Measurements from ENCODE around the gene IL13.

Gene IL13

GRCh38 chr5:132655821-132656773, 1.9 kb upstream of the IL13 start:
- no peak for DNase-seq (ENCODE audit: low read depth, low spot score)

GRCh38 chr5:132656774-132657355, 1.1 kb upstream of the IL13 start:
- DNase-seq (ENCODE audit: low read depth, low spot score) = no peak

GRCh38 chr5:132658381-132659302, 669 bp downstream of the IL13 start:
- no peak for DNase-seq (ENCODE audit: low read depth, low spot score)

DNA sequence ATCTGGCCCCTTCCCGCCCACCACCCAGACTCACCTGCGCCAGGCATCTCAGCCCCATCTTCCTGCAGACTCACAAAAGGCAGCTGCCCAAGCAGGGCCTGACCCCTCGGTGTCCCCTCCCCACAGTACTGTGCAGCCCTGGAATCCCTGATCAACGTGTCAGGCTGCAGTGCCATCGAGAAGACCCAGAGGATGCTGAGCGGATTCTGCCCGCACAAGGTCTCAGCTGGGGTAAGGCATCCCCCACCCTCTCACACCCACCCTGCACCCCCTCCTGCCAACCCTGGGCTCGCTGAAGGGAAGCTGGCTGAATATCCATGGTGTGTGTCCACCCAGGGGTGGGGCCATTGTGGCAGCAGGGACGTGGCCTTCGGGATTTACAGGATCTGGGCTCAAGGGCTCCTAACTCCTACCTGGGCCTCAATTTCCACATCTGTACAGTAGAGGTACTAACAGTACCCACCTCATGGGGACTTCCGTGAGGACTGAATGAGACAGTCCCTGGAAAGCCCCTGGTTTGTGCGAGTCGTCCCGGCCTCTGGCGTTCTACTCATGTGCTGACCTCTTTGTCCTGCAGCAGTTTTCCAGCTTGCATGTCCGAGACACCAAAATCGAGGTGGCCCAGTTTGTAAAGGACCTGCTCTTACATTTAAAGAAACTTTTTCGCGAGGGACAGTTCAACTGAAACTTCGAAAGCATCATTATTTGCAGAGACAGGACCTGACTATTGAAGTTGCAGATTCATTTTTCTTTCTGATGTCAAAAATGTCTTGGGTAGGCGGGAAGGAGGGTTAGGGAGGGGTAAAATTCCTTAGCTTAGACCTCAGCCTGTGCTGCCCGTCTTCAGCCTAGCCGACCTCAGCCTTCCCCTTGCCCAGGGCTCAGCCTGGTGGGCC, 1.9 kb downstream of the IL13 start:
- no peak for DNase-seq (ENCODE audit: low read depth, low spot score)

DNA sequence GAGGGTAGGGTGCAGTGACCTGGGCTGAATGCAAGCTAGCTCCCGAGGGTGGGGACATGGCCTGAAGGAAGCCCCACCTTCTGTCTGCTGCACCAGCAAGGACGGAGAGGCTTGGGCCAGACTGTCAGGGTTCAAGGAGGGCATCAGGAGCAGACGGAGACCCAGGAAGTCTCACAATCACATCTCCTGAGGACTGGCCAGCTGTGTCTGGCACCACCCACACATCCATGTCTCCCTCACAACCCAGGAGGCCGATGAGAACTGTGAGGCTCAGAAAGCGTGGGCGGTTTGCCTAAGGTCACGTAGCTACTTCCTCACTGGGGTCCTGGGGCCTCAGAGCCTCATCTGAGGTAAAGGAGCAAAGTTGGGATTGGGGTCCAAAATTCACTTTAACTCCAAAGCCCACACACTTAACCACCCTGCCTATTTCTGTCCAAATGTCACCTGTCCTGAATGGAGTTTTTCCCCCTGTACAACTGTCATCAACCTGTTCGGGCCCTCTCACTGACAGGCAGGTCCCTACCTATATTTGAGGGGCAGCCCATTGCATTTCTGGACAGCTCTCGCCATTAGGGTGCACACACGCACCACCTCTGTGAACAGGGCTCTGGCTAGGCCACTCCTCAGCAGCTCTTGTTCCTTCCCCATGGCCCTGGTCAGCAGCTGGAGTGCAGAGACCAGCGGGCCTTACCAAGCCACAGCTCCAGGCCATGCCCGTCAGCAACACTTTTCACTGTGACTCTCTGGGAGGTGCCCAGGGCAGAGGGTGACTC, 3.4 kb downstream of the IL13 start:
- no peak for DNase-seq (ENCODE audit: low read depth, low spot score)

DNA sequence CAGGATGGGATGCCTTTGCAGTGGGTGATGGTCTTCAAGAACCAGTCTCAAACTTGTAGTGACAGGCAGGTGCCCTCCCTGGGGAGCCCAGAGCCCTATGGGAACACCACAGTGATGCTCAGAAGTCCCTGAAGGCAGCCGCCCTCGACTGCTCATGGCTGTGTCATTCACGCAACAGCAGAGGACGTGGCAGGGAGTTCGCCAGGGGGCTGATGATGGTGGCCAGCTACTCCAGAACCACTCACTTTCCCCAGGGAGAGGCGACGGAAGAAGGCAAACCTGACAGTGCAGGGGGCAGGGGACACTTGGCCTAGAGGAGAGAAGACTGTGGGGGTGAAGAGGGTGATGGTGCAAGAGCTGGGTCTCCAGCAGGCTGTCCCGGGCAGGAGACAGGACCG, 4.0 kb downstream of the IL13 start:
- DNase-seq (ENCODE audit: low read depth, low spot score) = no peak

DNA sequence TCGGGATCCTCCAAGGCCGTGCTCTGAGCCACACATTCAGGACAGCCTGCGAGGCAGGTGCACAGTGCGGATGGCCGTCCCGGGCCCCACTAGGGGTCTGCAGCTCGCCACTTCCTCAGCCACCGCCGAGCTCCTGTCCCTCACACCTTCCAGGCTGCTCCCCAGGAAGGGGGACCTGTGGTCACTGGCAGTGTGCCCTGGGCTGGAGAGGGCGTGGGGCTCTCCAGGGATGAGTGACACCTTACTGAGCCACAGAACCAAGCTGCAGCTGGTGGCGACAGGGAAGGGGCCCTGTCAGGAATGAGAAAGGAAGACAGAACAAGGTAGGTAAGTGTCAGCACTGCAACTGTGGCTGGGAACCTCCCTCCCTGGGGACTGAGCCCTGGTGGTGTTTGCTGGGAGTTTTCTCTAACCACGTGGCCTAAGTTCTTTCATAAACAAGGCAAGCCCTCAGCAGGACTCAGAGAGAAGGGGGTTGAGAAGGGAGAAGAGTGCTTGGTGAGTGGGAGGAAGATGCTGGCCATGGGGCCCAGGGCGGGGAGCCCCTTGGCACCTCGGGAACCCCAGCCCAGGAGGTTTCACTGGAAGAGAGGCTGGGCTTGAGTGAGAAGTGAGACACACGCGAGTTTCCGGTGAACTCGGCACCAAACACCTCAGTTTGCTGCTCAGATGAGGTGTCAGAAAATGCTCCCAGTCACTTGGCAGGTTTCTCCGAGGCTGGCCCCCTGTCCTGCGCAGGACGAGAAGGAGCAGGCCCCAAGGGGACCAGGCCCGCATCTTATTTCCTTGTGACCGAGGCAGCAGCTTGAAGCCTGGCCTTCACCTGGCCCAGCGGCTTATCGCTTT, 5.2 kb downstream of the IL13 start:
- DNase-seq (ENCODE audit: low read depth, low spot score) = no peak

DNA sequence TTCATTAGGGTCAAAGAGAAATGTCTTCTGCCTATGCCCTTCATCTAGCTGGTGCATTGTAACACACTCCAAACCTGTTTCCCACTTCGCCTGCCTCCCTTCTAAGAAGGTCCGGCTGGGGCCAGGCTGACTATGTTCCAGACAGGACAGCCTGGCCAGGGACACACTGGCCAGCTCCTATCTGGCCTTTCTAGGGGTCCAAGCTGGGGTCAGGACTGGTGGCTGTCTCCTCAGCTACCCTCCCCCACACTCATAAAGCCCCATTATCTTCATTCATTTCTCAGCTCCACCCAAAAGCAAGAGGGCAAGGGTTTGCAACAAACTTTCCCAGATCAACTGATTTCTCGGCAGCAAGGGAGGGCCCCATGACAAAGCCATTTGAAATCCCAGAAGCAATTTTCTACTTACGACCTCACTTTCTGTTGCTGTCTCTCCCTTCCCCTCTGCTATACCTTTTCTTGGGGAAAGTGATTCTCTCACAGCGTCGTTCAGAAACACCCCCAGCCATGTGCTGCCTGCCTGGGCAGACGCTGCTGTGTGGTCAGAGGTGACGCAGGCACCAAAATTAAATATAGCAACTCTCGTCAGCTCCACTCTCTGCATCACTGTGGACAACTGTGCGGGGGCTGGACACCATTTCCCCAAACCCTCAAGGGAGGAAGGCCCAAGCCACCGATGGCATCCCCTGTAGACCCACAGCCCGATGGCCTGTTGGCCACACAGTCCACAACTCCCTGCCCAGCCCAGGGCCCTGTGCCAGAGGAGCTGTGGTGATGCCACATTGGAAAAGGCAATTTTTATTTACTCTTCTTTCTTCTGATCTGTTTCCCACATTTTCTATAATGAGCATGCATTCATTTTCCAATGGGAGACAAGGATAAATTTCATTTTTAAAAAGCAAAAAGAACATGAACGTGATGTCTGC, 6.1 kb downstream of the IL13 start:
- no peak for DNase-seq (ENCODE audit: low read depth, low spot score)

DNA sequence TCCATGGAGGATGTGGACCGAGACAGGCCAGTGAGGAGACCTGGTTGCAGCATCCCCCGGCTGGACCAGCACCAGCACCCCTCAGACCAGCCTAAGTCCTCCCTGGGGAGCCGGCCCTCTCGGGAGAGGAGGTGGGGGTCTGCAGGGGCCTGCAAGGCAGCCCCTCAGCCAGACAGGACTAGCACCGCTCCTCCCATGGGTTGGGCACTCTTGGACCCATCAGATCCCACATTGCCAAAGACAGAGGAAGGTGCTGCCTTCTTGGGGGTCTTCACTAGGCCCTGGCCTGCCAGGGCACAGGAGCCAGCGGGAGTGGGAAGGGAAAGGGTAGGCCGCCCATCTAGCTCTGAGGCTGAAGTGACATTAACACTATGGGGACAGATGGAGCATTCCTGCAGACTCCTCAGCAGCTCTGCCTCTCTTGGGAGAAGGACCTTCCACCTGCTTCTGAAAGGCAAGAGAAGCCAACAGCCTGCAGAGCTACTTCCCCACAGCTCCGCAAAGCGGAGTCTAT, 6.8 kb downstream of the IL13 start:
- DNase-seq (ENCODE audit: low read depth, low spot score) = no peak

DNA sequence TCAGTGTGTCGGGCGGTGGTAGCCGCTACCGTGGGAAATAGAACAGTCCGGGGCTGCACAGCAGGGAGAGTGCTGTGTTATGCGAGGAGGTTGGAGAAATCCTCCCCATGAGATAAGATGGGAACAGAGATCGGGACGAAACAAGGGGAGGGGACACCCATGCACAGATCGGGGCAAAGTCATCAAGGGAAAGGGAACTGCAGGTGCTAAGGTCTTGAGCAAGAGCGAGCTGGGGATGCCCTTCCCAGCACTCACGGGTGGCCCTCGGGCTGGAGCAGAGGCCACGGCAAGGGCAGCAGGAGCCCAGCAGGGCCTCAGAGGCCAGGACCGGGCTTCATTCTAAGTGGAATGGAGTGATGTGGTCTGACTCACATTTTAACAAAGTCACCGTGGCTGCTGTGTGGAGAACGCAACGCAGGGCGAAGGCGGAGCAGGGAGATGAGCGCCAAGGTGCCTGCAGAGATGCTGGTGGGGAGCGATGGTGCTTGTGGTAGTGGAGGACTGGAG, 7.7 kb downstream of the IL13 start:
- DNase-seq (ENCODE audit: low read depth, low spot score) = no peak

DNA sequence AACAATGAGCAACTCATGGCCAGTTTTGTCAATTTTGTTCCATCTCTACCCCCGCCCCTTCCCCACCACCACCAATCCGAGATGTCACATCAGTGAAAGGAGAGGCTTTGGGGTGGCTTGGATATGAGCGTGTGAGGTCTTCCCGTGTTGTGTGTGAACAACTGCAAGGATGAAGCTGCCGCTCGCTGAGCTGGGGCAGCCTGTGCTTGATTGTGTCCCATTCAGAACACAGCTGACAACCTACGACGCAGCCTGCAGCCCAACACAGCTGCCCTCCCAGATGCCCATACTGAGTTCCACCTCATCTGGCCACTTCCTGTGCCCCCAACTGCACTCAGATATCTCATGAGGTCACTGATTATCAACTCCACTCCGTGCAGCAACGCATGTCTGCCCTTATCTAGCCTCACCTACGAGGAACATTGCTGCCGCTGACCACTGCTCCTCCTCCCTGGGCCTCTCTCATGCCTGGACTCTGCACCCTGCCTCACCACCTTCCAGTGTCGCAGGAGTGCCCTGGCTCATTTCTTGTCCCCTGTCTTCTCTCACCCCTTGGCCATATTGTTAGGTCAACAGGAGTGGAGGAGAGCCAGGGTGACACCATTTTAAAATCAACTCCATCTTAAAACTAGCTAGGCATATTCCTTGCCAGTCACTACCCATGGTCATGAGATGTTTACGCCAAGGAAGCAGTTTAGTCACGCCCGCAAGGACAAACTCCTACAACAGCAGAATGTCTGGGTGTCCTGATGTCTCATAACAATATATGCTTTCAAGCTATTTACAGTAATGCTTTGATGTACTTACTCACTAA, 8.5 kb downstream of the IL13 start:
- DNase-seq (ENCODE audit: low read depth, low spot score) = no peak

DNA sequence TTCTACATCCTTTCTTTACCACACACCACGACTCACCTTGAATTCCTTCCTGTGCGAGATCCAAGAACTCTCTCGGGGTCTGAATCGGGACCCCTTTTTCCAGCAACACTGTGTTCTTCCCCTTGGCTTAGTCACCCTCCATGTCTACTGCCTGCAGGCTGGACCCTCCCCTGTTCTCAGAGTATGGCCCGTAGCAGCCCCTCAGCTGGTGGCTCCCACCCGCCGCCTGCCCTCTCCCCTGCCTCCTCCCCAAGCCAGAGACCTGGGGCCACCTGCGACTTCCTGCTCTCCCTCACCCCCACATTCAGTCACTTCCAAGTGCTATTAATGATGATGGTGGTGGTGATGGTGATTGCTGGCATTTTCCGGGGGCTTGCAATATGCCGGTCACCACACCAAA, 9.3 kb downstream of the IL13 start:
- DNase-seq (ENCODE audit: low read depth, low spot score) = no peak

- no peak for DNase-seq (ENCODE audit: low read depth, low spot score)
Observed at GRCh38 chr5:132667761-132668705, 10.1 kb downstream of the IL13 start.

GRCh38 chr5:132668706-132669454, 10.9 kb downstream of the IL13 start:
- no peak for DNase-seq (ENCODE audit: low read depth, low spot score)

GRCh38 chr5:132669455-132669820, 11.5 kb downstream of the IL13 start:
- no peak for DNase-seq (ENCODE audit: low read depth, low spot score)

Measured in brain pericyte (primary cell).